DOHH2 (cell line): ENCODE data around the gene RARA.

Experiments used
- EZH2phosphoT487 ChIP-seq: fragments of 200-600 bp; sonication (generic); IDR thresholded peaks from 2 replicates; pipeline ENCODE4 v1.6.1; 2017; ENCODE audit warnings: borderline replicate concordance, mild to moderate bottlenecking, antibody characterized with exemption, low read length, moderate library complexity, mixed read lengths
- TF ChIP-seq, protein P1 (sequence below): fragments of 200-600 bp; sonication (generic); IDR thresholded peaks from one replicate; pipeline ENCODE4 v1.5.1; 2014; ENCODE audit warnings: antibody characterized with exemption, mild to moderate bottlenecking, low read depth, low read length; ENCODE audit not compliant: poor library complexity, severe bottlenecking

DNA sequence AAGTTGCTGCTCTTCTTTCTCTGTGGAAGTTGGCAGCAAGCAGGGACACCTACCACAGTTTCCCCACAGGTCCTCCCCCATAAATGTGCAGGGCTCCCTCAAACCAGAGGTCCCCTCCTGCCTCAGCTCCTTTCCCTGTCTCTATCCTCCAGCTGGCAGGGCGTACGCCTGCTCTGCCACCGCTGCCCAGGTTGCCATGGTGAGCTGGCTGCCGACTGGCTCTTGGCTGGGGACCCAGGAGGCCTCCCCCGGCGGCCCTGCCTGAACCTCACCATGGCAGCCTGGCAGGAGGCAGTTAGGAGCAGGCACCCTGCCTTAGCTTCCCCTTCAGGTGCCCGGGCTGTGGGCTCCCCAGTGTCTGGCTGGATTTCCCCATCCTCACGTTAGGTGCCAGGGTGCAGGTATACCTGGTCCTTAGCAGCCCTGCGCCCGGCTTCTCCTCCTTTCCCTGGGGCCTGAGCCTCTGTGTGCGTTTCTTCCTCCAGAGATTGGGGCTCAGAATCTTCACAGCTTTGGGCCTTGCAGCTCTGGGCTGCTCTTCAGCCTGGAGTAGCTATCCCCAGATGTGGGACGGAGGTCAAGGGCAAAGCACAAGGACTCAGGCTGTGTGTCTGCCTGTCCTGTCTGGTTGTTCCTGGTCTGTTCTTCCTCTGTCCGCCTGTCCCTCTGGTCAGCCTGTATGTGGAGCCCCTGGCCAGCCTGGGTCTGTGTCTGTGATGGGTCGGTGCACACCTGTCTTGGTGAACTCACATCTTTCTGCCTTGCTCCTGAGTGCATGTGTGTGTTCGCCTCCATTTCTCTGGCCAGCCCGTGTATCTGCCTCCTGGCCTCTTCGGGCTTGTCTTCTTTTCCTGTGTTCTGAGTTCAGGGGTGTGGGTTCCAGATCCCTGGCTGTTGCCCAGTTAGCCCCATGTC, 39.8 kb downstream of the RARA start:
- TF ChIP-seq, protein P1, sequence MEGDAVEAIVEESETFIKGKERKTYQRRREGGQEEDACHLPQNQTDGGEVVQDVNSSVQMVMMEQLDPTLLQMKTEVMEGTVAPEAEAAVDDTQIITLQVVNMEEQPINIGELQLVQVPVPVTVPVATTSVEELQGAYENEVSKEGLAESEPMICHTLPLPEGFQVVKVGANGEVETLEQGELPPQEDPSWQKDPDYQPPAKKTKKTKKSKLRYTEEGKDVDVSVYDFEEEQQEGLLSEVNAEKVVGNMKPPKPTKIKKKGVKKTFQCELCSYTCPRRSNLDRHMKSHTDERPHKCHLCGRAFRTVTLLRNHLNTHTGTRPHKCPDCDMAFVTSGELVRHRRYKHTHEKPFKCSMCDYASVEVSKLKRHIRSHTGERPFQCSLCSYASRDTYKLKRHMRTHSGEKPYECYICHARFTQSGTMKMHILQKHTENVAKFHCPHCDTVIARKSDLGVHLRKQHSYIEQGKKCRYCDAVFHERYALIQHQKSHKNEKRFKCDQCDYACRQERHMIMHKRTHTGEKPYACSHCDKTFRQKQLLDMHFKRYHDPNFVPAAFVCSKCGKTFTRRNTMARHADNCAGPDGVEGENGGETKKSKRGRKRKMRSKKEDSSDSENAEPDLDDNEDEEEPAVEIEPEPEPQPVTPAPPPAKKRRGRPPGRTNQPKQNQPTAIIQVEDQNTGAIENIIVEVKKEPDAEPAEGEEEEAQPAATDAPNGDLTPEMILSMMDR, result no peak
- no peak for TF ChIP-seq EZH2phosphoT487
